GM18502 (cell line): ENCODE data around the gene RNU2-1.
"Not testable (repeated sequence)": the region's sequence is repeated elsewhere in the genome, so short reads cannot be mapped to it uniquely, and the experiment has no call there.

ENCODE experiments used
- ATAC-seq: cut with Tn5 transposase; IDR thresholded peaks from one replicate; pipeline ENCODE4 v1.9.1; 2021; ENCODE audit warnings: mild to moderate bottlenecking; ENCODE audit not compliant: unreplicated experiment, poor library complexity

The RNU2-1 gene

DNA sequence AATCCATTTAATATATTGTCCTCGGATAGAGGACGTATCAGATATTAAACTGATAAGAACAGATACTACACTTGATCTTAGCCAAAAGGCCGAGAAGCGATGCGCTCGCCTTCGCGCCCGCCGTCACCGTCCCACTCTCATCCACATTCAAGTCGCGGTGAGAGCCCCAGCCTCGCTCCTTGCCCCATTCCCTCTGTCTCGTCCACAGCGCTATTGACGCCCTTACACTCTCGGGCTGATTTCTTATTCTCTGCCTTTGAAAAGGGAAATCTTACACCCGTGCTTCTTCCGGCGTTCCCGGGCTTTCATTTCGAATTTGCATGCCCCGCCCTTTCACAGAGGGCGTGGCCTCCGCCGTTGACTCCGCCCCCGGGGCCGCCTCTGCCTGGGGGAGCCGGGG, at the start of gene RNU2-1:
Gene RNU2-1, minus strand, starts transcription at position 101 of the 400 bp plus-strand sequence.
- ATAC-seq, result not testable (repeated sequence)

DNA sequence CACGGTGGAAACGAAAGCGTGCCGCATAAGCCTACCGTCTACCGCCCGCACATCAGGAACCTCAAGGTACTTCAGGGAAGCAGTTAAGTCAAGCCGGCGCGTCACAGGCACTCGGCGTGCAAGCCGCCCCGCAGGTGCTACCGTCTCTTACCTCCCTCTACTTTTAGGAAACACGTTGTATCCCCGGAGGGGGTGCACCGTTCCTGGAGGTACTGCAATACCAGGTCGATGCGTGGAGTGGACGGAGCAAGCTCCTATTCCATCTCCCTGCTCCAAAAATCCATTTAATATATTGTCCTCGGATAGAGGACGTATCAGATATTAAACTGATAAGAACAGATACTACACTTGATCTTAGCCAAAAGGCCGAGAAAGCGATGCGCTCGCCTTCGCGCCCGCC, 39.1 kb upstream of the RNU2-1 start:
- ATAC-seq, result not testable (repeated sequence)

DNA sequence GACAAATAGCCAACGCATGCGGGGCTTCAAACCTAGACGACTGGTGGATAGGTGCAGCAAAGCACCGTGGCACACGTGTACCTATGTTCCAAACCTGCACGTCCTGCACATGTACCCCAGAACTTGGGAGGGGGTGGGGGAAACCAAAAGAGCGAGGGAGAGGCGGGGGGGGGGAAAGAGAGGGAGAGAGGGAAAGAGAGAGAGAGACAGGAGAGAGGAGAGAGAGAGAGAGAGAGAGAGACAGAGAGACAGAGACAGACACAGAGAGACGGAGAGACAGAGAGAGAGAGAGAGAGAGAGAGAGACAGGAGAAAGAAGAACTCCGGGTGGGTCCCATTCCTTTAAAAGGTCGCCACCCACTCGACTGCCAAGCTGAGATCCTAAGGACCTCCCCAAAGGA, 38.7 kb upstream of the RNU2-1 start:
- not testable (repeated sequence) for ATAC-seq

DNA sequence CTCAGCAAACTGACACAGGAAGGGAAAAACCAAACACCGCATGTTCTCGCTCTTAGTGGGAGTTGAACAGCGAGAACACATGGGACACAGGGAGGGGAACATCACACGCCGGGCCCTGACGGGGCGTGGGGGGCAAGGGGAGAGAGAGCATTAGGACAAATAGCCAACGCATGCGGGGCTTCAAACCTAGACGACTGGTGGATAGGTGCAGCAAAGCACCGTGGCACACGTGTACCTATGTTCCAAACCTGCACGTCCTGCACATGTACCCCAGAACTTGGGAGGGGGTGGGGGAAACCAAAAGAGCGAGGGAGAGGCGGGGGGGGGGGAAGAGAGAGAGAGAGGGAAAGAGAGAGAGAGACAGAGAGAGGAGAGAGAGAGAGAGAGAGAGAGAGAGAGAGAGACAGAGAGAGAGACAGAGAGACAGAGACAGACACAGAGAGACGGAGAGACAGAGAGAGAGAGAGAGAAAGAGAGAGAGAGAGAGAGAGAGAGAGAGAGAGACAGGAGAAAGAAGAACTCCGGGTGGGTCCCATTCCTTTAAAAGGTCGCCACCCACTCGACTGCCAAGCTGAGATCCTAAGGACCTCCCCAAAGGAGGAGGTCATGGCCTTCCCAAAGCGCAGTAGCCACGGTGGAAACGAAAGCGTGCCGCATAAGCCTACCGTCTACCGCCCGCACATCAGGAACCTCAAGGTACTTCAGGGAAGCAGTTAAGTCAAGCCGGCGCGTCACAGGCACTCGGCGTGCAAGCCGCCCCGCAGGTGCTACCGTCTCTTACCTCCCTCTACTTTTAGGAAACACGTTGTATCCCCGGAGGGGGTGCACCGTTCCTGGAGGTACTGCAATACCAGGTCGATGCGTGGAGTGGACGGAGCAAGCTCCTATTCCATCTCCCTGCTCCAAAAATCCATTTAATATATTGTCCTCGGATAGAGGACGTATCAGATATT, 37.1 kb upstream of the RNU2-1 start:
- not testable (repeated sequence) for ATAC-seq

DNA sequence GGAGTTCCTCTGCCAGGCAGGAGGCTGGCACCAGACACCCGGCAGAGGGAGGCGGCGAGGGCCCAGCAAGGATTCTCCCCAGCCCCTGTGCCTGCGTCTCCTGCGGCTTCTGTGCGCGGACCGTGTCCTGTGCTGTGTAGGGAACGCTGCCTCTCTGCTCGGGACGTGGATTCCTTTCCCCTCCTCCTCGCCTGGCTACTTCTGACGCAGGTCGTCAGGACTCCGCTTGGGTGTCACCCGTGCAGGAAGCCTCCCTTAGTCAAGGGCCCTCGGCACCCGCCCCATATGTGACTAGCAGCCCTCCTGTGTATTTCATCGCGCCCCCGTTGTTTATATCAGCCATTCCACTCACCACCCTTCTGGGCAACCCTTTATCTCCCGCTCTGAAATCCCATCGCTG, 12.7 kb upstream of the RNU2-1 start:
- ATAC-seq, result not testable (repeated sequence)

DNA sequence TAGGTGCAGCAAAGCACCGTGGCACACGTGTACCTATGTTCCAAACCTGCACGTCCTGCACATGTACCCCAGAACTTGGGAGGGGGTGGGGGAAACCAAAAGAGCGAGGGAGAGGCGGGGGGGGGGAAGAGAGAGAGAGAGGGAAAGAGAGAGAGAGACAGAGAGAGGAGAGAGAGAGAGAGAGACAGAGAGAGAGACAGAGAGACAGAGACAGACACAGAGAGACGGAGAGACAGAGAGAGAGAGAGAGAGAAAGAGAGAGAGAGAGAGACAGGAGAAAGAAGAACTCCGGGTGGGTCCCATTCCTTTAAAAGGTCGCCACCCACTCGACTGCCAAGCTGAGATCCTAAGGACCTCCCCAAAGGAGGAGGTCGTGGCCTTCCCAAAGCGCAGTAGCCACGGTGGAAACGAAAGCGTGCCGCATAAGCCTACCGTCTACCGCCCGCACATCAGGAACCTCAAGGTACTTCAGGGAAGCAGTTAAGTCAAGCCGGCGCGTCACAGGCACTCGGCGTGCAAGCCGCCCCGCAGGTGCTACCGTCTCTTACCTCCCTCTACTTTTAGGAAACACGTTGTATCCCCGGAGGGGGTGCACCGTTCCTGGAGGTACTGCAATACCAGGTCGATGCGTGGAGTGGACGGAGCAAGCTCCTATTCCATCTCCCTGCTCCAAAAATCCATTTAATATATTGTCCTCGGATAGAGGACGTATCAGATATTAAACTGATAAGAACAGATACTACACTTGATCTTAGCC, 7.0 kb upstream of the RNU2-1 start:
- not testable (repeated sequence) for ATAC-seq

DNA sequence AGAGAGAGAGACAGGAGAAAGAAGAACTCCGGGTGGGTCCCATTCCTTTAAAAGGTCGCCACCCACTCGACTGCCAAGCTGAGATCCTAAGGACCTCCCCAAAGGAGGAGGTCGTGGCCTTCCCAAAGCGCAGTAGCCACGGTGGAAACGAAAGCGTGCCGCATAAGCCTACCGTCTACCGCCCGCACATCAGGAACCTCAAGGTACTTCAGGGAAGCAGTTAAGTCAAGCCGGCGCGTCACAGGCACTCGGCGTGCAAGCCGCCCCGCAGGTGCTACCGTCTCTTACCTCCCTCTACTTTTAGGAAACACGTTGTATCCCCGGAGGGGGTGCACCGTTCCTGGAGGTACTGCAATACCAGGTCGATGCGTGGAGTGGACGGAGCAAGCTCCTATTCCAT, 5.8 kb upstream of the RNU2-1 start:
- not testable (repeated sequence) for ATAC-seq

DNA sequence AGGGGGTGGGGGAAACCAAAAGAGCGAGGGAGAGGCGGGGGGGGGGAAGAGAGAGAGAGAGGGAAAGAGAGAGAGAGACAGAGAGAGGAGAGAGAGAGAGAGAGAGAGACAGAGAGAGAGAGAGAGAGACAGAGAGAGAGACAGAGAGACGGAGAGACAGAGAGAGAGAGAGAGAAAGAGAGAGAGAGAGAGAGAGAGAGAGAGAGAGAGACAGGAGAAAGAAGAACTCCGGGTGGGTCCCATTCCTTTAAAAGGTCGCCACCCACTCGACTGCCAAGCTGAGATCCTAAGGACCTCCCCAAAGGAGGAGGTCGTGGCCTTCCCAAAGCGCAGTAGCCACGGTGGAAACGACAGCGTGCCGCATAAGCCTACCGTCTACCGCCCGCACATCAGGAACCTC, 514 bp downstream of the RNU2-1 start:
- ATAC-seq, result not testable (repeated sequence)

DNA sequence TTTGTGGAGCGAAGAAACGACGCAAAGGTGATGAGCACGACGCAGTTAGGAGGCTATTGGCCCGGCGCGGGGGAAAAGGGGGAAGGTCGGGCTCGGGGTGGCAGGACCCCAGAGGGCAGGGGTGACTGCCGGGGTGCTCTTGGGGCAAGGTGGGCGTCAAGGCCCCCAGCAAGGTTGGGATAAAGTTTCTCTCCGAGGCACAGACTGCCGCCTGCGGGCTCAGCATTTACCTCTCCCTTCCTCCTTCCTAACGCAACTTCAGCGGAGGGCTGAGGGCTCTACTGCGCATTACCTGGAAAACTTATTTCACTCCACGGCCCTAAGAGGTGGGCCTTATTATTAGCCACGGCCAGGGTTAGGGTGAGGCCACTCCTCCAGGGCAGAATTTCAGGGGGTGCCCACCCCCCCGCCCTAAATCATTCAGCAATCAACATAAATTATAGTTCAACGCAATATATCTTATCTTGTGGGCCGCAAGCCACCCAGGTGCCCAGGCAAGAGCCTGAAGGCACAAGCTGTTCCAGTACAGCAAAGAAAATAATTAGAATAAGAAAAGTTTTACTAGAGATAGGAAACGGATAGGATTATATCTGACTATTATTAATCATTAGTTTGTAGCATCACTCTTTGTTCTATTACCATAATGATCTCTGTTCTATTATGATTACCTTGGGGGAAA, 1.6 kb downstream of the RNU2-1 start:
- ATAC-seq, result not testable (repeated sequence)

DNA sequence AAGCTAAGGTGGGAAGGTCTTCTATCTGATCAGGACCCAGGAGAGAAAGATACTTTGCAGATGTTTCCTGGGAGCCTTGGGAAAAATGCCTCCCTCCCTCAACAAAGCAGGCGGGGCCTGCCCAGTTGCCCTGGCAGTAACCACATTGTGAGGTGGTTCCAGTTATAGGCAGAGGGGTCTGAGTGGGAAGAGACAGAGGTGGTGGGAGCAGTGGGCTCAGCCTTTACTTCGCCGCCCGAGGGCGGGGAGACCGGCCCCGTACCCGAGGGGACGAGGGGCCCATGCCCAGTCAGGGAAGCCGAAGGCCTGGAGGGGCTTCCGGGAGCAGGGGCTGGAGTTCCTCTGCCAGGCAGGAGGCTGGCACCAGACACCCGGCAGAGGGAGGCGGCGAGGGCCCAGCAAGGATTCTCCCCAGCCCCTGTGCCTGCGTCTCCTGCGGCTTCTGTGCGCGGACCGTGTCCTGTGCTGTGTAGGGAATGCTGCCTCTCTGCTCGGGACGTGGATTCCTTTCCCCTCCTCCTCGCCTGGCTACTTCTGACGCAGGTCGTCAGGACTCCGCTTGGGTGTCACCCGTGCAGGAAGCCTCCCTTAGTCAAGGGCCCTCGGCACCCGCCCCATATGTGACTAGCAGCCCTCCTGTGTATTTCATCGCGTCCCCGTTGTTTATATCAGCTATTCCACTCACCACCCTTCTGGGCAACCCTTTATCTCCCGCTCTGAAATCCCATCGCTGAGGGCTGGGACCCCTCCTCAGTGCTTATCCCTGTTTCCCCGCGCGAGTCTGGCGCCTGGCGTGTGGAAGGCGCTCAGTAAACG, 2.4 kb downstream of the RNU2-1 start:
- ATAC-seq, result not testable (repeated sequence)

DNA sequence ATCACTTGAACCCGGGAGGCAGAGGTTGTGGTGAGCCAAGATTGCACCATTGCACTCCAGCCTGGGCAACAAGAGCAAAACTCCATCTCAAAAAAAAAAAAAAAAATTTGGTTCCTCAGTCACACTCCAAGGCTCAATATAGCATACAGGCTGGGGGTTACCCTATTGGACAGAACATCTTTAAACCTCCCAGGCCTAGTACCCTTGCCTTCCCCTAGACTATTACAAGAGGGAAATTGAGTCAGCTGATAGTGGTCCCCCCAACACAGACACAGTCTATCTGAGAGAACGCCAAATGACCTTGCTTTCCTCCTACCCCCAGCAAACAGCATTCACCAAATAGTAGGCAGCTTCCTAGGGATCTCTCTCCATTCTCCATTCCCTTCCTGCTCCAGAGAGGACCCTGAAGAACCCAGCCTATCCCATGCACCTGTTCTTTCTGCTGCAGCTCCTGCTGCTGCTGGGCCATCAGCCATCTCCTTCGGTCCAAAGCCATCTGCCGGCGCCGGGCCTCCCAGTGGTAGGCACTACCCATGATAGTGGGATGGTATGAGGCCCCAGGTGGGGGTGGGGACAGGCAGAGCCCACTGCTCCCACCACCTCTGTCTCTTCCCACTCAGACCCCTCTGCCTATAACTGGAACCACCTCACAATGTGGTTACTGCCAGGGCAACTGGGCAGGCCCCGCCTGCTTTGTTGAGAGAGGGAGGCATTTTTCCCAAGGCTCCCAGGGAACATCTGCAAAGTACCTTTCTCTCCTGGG, 5.6 kb downstream of the RNU2-1 start, which contains the start of gene CCDC200:
Gene CCDC200, minus strand, starts transcription at position 604 of the 763 bp plus-strand sequence. Its CDS starts 69 bp downstream, at position 535.
- ATAC-seq, result not testable (repeated sequence)

DNA sequence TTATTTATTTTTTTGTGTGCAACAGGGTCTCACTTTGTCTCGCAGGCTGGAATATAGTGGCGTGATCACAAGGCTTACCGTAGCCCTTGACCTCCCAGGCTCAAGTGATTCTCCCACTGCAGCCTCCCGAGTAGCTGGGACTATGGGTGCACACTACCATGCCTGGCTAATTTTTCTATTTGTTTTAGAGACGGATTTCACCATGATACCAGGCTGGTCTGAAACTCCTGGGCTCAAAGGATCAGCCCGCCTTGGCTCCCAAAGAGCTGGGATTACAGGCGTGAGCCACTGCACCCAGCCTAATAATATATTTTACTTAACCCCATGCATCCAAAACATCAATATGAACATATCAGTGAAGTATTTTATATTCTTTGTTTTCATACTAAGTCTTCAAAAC, 7.4 kb downstream of the RNU2-1 start:
- no peak for ATAC-seq

DNA sequence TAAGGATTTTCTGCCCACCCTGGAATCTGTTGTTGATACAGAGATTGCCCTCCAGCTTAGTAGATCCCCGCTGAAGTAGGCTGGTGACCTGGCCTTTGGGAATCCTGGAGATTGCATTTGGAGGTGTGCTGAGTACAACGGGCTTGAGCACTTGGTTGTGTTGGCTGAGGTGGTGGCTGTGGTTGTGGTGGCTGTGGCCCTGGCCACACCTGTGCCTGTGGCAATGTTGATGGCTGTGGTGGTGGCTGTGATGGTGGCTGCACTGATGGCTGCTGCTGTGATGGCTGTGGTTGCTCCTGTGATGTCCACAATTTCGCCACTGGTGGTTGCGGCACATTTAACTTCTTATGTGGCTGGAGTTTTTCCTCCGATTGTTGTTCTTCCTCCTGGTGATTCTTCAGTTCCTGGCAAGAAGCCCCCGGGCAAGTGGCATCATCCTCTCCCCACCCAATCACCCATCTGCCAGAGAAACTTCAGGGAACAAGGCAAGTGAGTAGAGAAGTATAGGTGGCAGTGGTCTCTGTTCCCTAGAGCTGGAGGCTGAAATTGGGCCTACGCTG, 9.6 kb downstream of the RNU2-1 start:
- ATAC-seq, result no peak

DNA sequence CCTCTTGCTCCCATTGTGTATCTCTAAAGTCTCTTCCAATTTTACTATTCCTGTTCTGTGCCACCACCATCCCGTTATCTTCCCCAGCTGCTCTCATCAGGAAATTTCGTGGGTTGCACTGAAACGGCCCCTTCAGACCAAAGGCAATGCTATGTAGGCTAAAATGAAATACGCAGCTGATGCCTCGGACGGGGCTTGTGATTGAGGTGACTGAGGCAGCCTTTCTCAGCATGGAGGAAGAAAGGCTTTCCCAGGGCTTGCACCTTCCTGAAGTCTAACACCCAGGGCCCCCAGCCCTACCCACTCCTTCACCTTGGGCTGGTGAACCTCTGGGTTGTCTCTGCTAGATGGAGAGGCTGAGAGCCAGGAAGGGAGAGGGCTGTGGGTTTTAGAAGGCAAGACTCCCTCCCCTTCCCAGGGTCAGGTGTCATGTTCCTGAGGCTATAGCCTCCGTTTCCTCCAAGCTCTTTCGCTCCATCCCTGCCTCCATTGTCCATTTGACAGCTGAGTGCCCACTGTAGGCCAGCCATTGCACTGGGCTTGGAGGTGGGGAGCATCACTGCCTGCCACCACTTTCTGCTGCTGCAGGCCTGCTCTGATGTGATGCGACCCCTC, 13.2 kb downstream of the RNU2-1 start:
- no peak for ATAC-seq

DNA sequence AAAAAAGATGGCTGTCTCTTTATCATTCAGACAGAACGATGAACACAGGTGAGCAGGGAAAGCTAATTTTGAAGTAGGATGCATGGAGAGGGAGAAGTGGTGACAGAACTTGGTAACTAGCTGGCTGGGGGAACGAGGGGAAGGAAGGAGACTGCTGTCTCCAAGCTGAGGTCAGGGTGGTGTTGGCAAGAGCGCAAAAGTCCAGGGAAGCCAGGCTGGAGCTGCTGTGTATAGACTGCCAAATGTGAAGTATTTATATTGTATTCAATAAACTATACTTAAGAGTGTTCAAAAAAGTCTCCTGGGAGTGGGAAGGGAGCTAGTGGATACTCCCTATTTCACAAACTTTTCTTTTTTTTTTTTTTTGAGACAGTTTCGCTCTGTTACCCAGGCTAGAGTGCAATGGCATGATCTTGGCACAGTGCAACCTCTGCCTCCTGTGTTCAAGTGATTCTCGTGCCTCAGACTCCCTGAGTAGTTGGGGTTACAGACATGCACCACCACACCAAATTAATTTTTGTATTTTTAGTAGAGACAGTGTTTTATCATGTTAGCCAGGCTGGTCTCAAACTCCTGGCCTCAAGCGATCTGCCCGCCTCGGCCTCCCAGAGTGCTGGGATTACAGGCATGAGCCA, 13.9 kb downstream of the RNU2-1 start:
- no peak for ATAC-seq

DNA sequence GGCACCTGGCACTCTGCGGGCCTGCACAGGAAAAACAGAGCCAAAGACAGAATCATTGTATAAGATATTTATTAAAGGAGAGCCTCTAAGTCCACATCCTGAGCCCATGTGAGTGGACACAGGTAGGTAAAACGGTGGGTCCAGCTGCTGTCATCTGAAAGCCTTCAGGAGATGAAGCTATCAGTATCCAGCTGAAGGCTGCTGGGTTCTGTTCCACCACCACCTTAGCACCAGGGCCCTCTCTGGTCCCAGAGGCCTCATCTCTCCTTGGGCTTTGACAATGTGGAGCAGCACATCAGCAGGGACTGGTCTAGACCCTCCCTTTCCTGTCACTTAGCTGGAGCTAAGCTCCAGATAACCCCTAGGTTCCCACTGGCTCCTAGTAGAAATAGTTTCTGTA, 14.8 kb downstream of the RNU2-1 start:
- ATAC-seq, result no peak

DNA sequence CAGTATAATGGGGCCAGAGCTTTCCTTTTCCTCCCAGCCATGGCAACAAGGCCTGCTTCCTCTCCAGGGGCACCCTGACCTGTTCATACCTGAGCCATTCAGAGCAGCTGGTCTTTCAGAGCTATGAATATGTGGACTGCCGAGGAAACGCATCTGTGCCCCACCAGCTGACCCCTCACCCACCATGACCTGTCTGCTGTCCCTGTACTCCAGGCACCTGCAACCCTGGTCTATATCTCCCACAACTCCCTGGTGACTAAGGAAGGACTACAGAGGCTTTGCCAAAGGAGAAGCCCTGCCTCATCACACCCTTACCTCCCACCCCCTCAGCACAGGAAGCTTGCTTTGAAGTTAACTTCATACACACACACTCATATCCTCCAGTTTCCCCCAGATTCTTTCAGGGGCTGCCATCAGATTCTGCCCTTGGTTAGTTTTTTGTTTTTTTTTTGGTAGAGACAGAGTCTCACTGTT, 16.1 kb downstream of the RNU2-1 start:
- ATAC-seq, result no peak
